Astrocyte of the cerebellum (primary cell): Measurements from ENCODE around the gene ZNF32.

Experiments
- DNase-seq: peaks from one replicate; pipeline ENCODE4 v3.0.0-alpha.2; 2011; ENCODE audit warnings: low read depth
- H3K4me3 ChIP-seq: 2 replicates; pipeline ENCODE4 v1.5.1; 2011; ENCODE audit warnings: mild to moderate bottlenecking, low read depth, low read length, moderate library complexity
- in situ Hi-C: cut with HindIII; loops from 2 replicates; pipeline ENCODE4 v1.10.0; 2017; ENCODE audit warnings: low sequenced_read_pairs
- TF ChIP-seq, protein P1 (sequence below): IDR thresholded peaks from 2 replicates; pipeline ENCODE4 v1.5.1; 2012; ENCODE audit warnings: low read length, low read depth, moderate library complexity, mild to moderate bottlenecking; ENCODE audit errors: missing control alignments

Gene ZNF32, protein sequence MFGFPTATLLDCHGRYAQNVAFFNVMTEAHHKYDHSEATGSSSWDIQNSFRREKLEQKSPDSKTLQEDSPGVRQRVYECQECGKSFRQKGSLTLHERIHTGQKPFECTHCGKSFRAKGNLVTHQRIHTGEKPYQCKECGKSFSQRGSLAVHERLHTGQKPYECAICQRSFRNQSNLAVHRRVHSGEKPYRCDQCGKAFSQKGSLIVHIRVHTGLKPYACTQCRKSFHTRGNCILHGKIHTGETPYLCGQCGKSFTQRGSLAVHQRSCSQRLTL

GRCh38 chr10:43648398-43649184, at the start of gene ZNF32:
TSS of gene ZNF32 (minus strand) at chr10:43648881. CDS start at chr10:43646133, 2,748 bp downstream.
- peak; percentile 52 for DNase-seq
- in situ Hi-C loops: no loop called here
- H3K4me3 ChIP-seq: peak within 1 kb of the TSS; percentile 61
- TF ChIP-seq, protein P1, sequence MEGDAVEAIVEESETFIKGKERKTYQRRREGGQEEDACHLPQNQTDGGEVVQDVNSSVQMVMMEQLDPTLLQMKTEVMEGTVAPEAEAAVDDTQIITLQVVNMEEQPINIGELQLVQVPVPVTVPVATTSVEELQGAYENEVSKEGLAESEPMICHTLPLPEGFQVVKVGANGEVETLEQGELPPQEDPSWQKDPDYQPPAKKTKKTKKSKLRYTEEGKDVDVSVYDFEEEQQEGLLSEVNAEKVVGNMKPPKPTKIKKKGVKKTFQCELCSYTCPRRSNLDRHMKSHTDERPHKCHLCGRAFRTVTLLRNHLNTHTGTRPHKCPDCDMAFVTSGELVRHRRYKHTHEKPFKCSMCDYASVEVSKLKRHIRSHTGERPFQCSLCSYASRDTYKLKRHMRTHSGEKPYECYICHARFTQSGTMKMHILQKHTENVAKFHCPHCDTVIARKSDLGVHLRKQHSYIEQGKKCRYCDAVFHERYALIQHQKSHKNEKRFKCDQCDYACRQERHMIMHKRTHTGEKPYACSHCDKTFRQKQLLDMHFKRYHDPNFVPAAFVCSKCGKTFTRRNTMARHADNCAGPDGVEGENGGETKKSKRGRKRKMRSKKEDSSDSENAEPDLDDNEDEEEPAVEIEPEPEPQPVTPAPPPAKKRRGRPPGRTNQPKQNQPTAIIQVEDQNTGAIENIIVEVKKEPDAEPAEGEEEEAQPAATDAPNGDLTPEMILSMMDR: no peak

GRCh38 chr10:43698156-43698555, 49.5 kb upstream of the ZNF32 start:
- no peak for DNase-seq
- TF ChIP-seq, protein P1: no peak
- in situ Hi-C loops: loop anchor here (25.0 kb wide), 1 partner anchor 1164 kb away; no protein-coding TSS in a partner anchor
- H3K4me3 ChIP-seq: no peak overlapping the region

DNA sequence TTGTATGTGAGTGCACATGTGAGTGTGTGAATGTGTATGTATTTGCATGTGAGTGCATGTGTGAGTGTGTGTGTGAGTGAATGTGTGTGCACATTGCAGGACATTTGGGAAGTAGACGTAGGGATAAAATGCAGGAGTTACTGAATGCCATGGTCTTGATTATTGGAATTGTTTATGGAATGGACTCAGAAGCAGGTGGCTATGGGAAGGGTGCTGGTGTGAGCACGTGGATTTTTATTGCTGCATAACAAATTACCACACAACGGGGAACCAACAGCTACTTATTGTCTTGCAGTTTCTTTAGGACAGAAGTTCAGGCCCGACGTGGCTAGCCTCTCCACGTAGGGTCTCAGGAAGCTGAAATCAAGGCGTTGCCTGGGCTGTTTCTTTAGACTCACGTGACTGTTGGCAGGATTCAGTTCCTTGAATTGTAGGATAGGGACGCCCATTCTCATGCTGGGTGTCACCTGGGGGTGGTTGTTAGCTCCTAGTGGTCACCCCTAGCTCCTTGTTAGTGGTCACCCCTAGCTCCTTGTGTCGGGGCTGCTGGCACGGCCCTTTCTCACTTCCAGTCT, 48.3 kb upstream of the ZNF32 start:
- in situ Hi-C loops: loop anchor here (25.0 kb wide), 1 partner anchor 1165 kb away; no protein-coding TSS in a partner anchor
- no peak for DNase-seq
- TF ChIP-seq, protein P1: no peak
- H3K4me3 ChIP-seq: no peak overlapping the region

DNA sequence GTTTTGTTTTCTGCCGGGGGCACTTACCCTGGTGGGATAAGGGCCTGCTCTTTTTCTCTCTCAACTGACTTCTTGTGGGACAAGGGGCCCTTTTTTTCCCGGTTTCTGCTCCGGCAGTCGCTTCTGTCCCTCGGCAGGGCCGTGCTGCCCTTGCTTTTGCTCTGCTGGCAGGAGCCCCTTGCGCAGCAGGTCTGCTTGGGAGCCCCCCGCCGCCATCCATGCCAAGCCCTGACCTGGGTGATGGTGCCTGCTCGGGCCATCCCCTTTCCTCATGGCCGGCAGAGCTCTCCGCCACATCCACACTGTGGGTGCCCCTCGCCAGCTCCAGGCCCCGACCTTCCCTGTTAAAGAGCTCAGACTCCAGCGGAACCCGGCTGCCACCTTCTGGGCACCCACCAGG, 47.0 kb upstream of the ZNF32 start:
- no peak overlapping the region for H3K4me3 ChIP-seq
- in situ Hi-C loops: loop anchor here (25.0 kb wide), 1 partner anchor 1167 kb away; no protein-coding TSS in a partner anchor
- TF ChIP-seq, protein P1: no peak
- no peak for DNase-seq

DNA sequence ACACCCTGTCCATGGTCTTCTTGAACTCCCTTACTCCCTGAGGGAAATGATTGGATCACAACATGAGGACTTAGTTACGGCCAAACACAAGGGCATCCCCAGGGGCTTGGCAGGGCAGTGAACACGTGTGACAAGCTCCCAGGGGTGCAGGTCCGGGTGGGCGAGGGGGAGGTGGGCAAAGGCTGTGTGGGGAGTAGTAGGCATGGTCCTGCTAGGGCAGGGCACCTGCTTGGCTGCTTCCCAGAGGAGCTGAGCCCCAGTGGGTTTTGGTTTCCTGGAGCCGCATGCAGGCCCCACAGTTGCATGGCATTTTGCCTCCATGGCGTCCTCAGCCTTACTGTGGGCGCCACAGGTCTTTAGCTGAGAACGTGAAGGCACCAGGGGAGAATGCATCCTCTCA, 46.6 kb upstream of the ZNF32 start:
- TF ChIP-seq, protein P1: no peak
- in situ Hi-C loops: loop anchor here (25.0 kb wide), 1 partner anchor 1167 kb away; no protein-coding TSS in a partner anchor
- no peak overlapping the region for H3K4me3 ChIP-seq

DNA sequence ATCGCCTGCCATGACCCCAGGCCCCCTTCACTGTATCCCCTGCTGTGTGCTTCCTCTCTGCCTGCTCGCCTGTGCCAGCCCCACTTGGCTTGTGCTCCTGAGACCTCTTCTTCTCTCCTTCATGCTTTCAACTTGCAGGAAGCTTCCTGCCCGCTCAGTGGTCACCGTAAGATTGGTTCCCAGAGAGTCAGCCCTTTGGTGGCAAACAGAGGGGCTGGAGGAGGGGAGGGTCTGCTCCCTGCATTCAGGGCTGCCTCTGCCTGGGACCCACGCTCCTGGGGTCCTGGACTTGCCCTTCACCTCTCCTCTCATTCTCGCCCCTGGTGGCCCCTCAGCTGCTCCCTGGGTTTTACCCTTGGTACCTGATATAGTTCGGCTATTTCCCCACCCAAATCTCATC, 45.8 kb upstream of the ZNF32 start:
- TF ChIP-seq, protein P1: no peak
- DNase-seq: no peak
- in situ Hi-C loops: loop anchor here (25.0 kb wide), 1 partner anchor 1168 kb away; no protein-coding TSS in a partner anchor
- no peak overlapping the region for H3K4me3 ChIP-seq

More for the DNA sequence above, 46.6 kb upstream of the ZNF32 start:
- no peak for DNase-seq
